Measurements from ENCODE around the gene GPHN. TPM values are rescaled to one million over a fixed set of nuclear protein-coding genes. Genes with fewer than 3 reads are reported as not detected.

GPHN gene
- total and polyA plus RNA-seq, 2 of the 8 experiments (the other 6 are each of a cell fraction or from before 2014, with no cell fraction given): 6.0 to 16.0 TPM

DNA sequence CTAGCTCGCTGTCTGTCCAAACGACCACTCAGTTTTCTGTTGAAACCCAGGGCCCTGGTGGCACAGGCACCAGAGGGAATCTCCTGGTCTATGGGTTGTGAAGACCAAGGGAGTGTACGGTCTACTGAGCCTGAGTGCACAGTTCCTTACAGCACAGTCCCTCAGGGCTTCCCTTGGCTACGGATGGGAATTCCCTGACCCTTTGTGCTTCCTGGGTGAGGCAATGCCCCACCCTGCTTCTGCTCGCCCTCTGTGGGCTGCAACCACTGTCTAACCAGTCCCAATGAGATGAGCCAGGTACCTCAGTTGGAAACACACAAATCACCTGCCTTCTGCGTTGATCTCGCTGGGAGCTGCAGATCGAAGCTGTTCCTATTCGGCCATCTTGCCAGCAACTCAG, 22.6 kb downstream of the GPHN start:
- no peak overlapping the region for H2AFZ ChIP-seq (ENCODE audit: low read length)
- FAIRE-seq (no peak), DNase-seq (ENCODE audit: low read depth in 1 of 2, low spot score in 2 of 2) (no peak)
- H3K27me3 ChIP-seq (replicated peaks in 1 of 4; ENCODE audit: control insufficient read depth in 3 of 4, extremely low read depth in 1 of 4, insufficient read depth in 3 of 4, low read length in 3 of 4): no peaks in the 10 kb centered on the region
- no peaks in the 10 kb centered on the region for H3K36me3 ChIP-seq (ENCODE audit: control insufficient read depth in 2 of 4, insufficient read depth in 4 of 4, low read length in 3 of 4)
- no peak overlapping the region for H3K4me2 ChIP-seq (ENCODE audit: insufficient read depth in 1 of 2, low read depth in 2 of 2, low read length in 2 of 2)
- CTCF ChIA-PET (ENCODE audit: partially characterized antibody): interaction anchor here (0.6 kb wide), 2 partner anchors 17 to 99 kb away, joined by 3 read pairs; no protein-coding TSS in a partner anchor
- H4K5ac ChIP-seq (ENCODE audit: insufficient read length, low read depth, low read length): no peak overlapping the region
- no peak overlapping the region for H3K4ac ChIP-seq (replicated peaks; ENCODE audit: insufficient read length, low read depth, low read length)
- H4K20me1 ChIP-seq (replicated peaks in 1 of 2; ENCODE audit: control insufficient read depth in 1 of 2, insufficient read depth in 2 of 2, low read length in 2 of 2): no peaks in the 10 kb centered on the region
- H3K56ac ChIP-seq (replicated peaks; ENCODE audit: insufficient read length, low read depth, low read length): no peak overlapping the region
- no peak overlapping the region for H4K91ac ChIP-seq (replicated peaks; ENCODE audit: insufficient read length, low read length)
- no peaks in the 10 kb centered on the region; the same call in 1 of the 2 replicates for H3K79me1 ChIP-seq (ENCODE audit: low read depth, low read length)
- H3K9ac ChIP-seq (replicated peaks in 1 of 4; ENCODE audit: extremely low read depth in 1 of 4, low read depth in 3 of 4, low read length in 3 of 4): no peak overlapping the region
- no peak overlapping the region for H2BK12ac ChIP-seq (ENCODE audit: low read depth, low read length)
- peaks cover 0 to 53% of the 10 kb centered on the region in 2 experiments; a peak in 2 of 4 replicates for H3K79me2 ChIP-seq (ENCODE audit: control insufficient read depth in 1 of 2, insufficient read depth in 2 of 2, low read length in 2 of 2)
- no peak overlapping the region for H3K18ac ChIP-seq (ENCODE audit: extremely low read depth, low read length)
- H3K9me3 ChIP-seq (ENCODE audit: insufficient read depth in 2 of 2, low read depth in 1 of 2, low read length in 1 of 2): no peaks in the 10 kb centered on the region
- H2AK5ac ChIP-seq (ENCODE audit: low read depth, low read length): no peak overlapping the region
- no peak overlapping the region for H2BK5ac ChIP-seq (ENCODE audit: low read depth, low read length)
- no peak overlapping the region for H3K27ac ChIP-seq (ENCODE audit: low read depth, low read length)
- no peaks in the 10 kb centered on the region for H3K23me2 ChIP-seq (ENCODE audit: low read depth, low read length)
- H3K4me3 ChIP-seq (ENCODE audit: extremely low read depth in 1 of 4, insufficient read depth in 2 of 4, low read depth in 3 of 4, low read length in 4 of 4): no peak overlapping the region
- H3K14ac ChIP-seq (ENCODE audit: insufficient read length): no peak overlapping the region
- no peaks in the 10 kb centered on the region; a peak in 2 of 7 replicates for H3K4me1 ChIP-seq (replicated peaks in 1 of 4; ENCODE audit: control insufficient read depth in 3 of 4, insufficient read depth in 4 of 4, low read length in 3 of 4)
- H2BK15ac ChIP-seq (ENCODE audit: low read length): no peak overlapping the region
- no peak overlapping the region for H3K23ac ChIP-seq (ENCODE audit: insufficient read length)
- H4K8ac ChIP-seq (ENCODE audit: extremely low read depth, insufficient read depth, low read length): no peak overlapping the region
- no peak overlapping the region for H2BK120ac ChIP-seq (replicated peaks; ENCODE audit: low read depth, low read length)
- WGBS, 2 experiments (ENCODE audit: extremely low coverage in 1 of 2, insufficient coverage in 1 of 2, insufficient read length in 1 of 2, insufficient replicate concordance in 2 of 2, low coverage in 1 of 2, low lambda C conversion rate in 2 of 2, missing lambda C conversion rate in 1 of 2): 92% methylated on average over 9 of the region's 9 CpGs; no CpG with 5 or more reads in 1 of the 2 experiments
- POLR2A ChIA-PET (ENCODE audit: partially characterized antibody): no interaction called here
- H2BK20ac ChIP-seq (ENCODE audit: low read length): no peak overlapping the region
- TF ChIP-seq, protein P1, sequence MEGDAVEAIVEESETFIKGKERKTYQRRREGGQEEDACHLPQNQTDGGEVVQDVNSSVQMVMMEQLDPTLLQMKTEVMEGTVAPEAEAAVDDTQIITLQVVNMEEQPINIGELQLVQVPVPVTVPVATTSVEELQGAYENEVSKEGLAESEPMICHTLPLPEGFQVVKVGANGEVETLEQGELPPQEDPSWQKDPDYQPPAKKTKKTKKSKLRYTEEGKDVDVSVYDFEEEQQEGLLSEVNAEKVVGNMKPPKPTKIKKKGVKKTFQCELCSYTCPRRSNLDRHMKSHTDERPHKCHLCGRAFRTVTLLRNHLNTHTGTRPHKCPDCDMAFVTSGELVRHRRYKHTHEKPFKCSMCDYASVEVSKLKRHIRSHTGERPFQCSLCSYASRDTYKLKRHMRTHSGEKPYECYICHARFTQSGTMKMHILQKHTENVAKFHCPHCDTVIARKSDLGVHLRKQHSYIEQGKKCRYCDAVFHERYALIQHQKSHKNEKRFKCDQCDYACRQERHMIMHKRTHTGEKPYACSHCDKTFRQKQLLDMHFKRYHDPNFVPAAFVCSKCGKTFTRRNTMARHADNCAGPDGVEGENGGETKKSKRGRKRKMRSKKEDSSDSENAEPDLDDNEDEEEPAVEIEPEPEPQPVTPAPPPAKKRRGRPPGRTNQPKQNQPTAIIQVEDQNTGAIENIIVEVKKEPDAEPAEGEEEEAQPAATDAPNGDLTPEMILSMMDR (IDR thresholded peaks at IDR 0.05; ENCODE audit: control extremely low read depth in 1 of 3, insufficient read depth in 1 of 3, low read depth in 1 of 3, low read length in 3 of 3): no peak
- TF ChIP-seq EGR1 (IDR thresholded peaks at IDR 0.05; ENCODE audit: borderline replicate concordance, low read depth, low read length) (no peak), SIX5 (IDR thresholded peaks at IDR 0.05; ENCODE audit: low read depth, low read length) (no peak), EP300 (IDR thresholded peaks at IDR 0.05; ENCODE audit: borderline replicate concordance in 1 of 2, low read depth in 2 of 2, low read length in 2 of 2) (no peak), TCF12 (IDR thresholded peaks at IDR 0.05; ENCODE audit: low read depth, low read length) (no peak), POU5F1 (IDR thresholded peaks at IDR 0.05; ENCODE audit: low read depth, low read length) (no peak), SIN3A (conservative IDR thresholded peaks at IDR 0.05 in 1 of 2, IDR thresholded peaks at IDR 0.05 in 1 of 2; ENCODE audit: low read depth in 1 of 2, low read length in 2 of 2) (no peak), SIRT6 (IDR thresholded peaks at IDR 0.05; ENCODE audit: low read length) (no peak), TAF7 (optimal IDR thresholded peaks at IDR 0.05; ENCODE audit: borderline replicate concordance, low read depth, low read length) (no peak), YY1 (IDR thresholded peaks at IDR 0.05; ENCODE audit: low read depth, low read length) (no peak), NRF1 (IDR thresholded peaks at IDR 0.05; ENCODE audit: low read depth, low read length) (no peak)

Measured in H1 (cell line).